ENCODE measurements around the gene FILIP1L.
A peak's percentile ranks its signal among the peaks of the same experiment; 100 is the strongest.

DNA sequence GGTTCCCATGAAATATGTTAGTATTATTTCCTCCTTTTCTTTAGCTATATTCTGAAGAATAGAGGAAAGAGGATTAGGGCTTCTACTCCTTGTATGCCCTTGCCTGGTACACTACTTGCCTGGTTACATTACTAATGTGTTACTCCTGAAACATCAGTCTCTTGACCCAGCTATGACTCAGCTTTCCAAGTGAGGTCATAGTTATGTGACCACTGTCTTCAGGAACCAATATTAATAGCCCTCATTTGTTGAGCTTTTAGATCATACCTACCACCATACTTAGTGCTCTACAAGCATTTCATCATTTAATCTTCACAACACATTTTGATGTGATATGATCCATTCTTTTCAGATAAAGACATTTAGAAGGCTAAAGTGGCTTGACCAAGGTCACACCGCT, 236.3 kb downstream of the FILIP1L start:
- TF ChIP-seq, protein P1, sequence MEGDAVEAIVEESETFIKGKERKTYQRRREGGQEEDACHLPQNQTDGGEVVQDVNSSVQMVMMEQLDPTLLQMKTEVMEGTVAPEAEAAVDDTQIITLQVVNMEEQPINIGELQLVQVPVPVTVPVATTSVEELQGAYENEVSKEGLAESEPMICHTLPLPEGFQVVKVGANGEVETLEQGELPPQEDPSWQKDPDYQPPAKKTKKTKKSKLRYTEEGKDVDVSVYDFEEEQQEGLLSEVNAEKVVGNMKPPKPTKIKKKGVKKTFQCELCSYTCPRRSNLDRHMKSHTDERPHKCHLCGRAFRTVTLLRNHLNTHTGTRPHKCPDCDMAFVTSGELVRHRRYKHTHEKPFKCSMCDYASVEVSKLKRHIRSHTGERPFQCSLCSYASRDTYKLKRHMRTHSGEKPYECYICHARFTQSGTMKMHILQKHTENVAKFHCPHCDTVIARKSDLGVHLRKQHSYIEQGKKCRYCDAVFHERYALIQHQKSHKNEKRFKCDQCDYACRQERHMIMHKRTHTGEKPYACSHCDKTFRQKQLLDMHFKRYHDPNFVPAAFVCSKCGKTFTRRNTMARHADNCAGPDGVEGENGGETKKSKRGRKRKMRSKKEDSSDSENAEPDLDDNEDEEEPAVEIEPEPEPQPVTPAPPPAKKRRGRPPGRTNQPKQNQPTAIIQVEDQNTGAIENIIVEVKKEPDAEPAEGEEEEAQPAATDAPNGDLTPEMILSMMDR (IDR thresholded peaks at IDR 0.05) = no peak
- TF ChIP-seq, protein P2, sequence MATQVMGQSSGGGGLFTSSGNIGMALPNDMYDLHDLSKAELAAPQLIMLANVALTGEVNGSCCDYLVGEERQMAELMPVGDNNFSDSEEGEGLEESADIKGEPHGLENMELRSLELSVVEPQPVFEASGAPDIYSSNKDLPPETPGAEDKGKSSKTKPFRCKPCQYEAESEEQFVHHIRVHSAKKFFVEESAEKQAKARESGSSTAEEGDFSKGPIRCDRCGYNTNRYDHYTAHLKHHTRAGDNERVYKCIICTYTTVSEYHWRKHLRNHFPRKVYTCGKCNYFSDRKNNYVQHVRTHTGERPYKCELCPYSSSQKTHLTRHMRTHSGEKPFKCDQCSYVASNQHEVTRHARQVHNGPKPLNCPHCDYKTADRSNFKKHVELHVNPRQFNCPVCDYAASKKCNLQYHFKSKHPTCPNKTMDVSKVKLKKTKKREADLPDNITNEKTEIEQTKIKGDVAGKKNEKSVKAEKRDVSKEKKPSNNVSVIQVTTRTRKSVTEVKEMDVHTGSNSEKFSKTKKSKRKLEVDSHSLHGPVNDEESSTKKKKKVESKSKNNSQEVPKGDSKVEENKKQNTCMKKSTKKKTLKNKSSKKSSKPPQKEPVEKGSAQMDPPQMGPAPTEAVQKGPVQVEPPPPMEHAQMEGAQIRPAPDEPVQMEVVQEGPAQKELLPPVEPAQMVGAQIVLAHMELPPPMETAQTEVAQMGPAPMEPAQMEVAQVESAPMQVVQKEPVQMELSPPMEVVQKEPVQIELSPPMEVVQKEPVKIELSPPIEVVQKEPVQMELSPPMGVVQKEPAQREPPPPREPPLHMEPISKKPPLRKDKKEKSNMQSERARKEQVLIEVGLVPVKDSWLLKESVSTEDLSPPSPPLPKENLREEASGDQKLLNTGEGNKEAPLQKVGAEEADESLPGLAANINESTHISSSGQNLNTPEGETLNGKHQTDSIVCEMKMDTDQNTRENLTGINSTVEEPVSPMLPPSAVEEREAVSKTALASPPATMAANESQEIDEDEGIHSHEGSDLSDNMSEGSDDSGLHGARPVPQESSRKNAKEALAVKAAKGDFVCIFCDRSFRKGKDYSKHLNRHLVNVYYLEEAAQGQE (IDR thresholded peaks at IDR 0.05; ENCODE audit: low read depth, low read length) = no peak
- no peak for TF ChIP-seq SIN3A (IDR thresholded peaks at IDR 0.05; ENCODE audit: borderline replicate concordance, low read depth, low read length)
- no peak for TF ChIP-seq RFX5 (IDR thresholded peaks at IDR 0.05; ENCODE audit: low read length)
- TF ChIP-seq, protein P3, sequence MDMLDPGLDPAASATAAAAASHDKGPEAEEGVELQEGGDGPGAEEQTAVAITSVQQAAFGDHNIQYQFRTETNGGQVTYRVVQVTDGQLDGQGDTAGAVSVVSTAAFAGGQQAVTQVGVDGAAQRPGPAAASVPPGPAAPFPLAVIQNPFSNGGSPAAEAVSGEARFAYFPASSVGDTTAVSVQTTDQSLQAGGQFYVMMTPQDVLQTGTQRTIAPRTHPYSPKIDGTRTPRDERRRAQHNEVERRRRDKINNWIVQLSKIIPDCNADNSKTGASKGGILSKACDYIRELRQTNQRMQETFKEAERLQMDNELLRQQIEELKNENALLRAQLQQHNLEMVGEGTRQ (IDR thresholded peaks at IDR 0.05; ENCODE audit: borderline replicate concordance, low read depth, low read length) = no peak
- TF ChIP-seq EP300 (IDR thresholded peaks at IDR 0.05; ENCODE audit: borderline replicate concordance in 1 of 2, low read depth in 1 of 2, low read length in 1 of 2) = peak in 1 of 2 experiments; percentile 45; a peak in 1 of 4 replicates
- TF ChIP-seq EZH2phosphoT487 (IDR thresholded peaks at IDR 0.05; ENCODE audit: borderline replicate concordance, low read depth) = no peak
- TF ChIP-seq TCF12 (IDR thresholded peaks at IDR 0.05) = peak; percentile 49
- peak; percentile 79 for TF ChIP-seq JUND (IDR thresholded peaks at IDR 0.05)
- no peak for TF ChIP-seq GABPA (IDR thresholded peaks at IDR 0.05; ENCODE audit: low read depth)
- TF ChIP-seq GATA2 (CRISPR knock-in tag; IDR thresholded peaks at IDR 0.05) = no peak
- no peak for TF ChIP-seq FOXJ3 (CRISPR knock-in tag; IDR thresholded peaks at IDR 0.05)
- TF ChIP-seq, protein P4, sequence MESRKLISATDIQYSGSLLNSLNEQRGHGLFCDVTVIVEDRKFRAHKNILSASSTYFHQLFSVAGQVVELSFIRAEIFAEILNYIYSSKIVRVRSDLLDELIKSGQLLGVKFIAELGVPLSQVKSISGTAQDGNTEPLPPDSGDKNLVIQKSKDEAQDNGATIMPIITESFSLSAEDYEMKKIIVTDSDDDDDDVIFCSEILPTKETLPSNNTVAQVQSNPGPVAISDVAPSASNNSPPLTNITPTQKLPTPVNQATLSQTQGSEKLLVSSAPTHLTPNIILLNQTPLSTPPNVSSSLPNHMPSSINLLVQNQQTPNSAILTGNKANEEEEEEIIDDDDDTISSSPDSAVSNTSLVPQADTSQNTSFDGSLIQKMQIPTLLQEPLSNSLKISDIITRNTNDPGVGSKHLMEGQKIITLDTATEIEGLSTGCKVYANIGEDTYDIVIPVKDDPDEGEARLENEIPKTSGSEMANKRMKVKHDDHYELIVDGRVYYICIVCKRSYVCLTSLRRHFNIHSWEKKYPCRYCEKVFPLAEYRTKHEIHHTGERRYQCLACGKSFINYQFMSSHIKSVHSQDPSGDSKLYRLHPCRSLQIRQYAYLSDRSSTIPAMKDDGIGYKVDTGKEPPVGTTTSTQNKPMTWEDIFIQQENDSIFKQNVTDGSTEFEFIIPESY (IDR thresholded peaks at IDR 0.05; ENCODE audit: borderline replicate concordance, low read depth) = no peak
- TF ChIP-seq, protein P5, sequence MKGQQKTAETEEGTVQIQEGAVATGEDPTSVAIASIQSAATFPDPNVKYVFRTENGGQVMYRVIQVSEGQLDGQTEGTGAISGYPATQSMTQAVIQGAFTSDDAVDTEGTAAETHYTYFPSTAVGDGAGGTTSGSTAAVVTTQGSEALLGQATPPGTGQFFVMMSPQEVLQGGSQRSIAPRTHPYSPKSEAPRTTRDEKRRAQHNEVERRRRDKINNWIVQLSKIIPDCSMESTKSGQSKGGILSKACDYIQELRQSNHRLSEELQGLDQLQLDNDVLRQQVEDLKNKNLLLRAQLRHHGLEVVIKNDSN (IDR thresholded peaks at IDR 0.05; ENCODE audit: borderline replicate concordance, low read depth) = no peak

Data from SK-N-SH (cell line).